HG02840 (cell line): ENCODE results near the gene GRIN3B.
"Not testable (repeated sequence)": the region's sequence is repeated elsewhere in the genome, so short reads cannot be mapped to it uniquely, and the experiment has no call there.

Experiments used
- ATAC-seq: cut with Tn5 transposase; IDR thresholded peaks from one replicate; pipeline ENCODE4 v1.9.1; 2021; ENCODE audit warnings: mild to moderate bottlenecking, moderate library complexity, moderate number of reproducible peaks; ENCODE audit not compliant: unreplicated experiment, low FRiP score

The GRIN3B gene

GRCh38 chr19:1000095-1000494, at the start of gene GRIN3B:
Gene GRIN3B (plus strand): TSS chr19:1000419. CDS start chr19:1000438, 19 bp downstream.
- ATAC-seq: no peak

GRCh38 chr19:952049-952679, 48.1 kb upstream of the GRIN3B start:
- ATAC-seq: no peak

- ATAC-seq: no peak
Observed at GRCh38 chr19:952680-953444, 47.4 kb upstream of the GRIN3B start.

- no peak for ATAC-seq
Observed at GRCh38 chr19:953445-954271, 46.6 kb upstream of the GRIN3B start.

GRCh38 chr19:954272-954671, 45.9 kb upstream of the GRIN3B start:
- ATAC-seq: no peak

GRCh38 chr19:954672-955494, 45.3 kb upstream of the GRIN3B start:
- no peak for ATAC-seq

- ATAC-seq: no peak
Observed at GRCh38 chr19:955803-956765, 44.1 kb upstream of the GRIN3B start.

- ATAC-seq: no peak
Observed at GRCh38 chr19:956766-957440, 43.3 kb upstream of the GRIN3B start.

- not testable (repeated sequence) for ATAC-seq
Observed at GRCh38 chr19:957578-957977, 42.6 kb upstream of the GRIN3B start.

GRCh38 chr19:958967-959855, 41.0 kb upstream of the GRIN3B start:
- no peak for ATAC-seq

- ATAC-seq: no peak
Observed at GRCh38 chr19:960020-960419, 40.2 kb upstream of the GRIN3B start.

- ATAC-seq: no peak
Observed at GRCh38 chr19:960601-960938, 39.6 kb upstream of the GRIN3B start.

- ATAC-seq: no peak
Observed at GRCh38 chr19:961866-962620, 38.2 kb upstream of the GRIN3B start.

GRCh38 chr19:962683-963400, 37.4 kb upstream of the GRIN3B start:
- ATAC-seq: no peak

GRCh38 chr19:963486-963951, 36.7 kb upstream of the GRIN3B start:
- ATAC-seq: no peak

- ATAC-seq: no peak
Observed at GRCh38 chr19:964116-964520, 36.1 kb upstream of the GRIN3B start.
